Kidney (tissue), 14 donors: ENCODE measurements around the gene F12. TPM values are rescaled to one million over a fixed set of nuclear protein-coding genes. Genes with fewer than 3 reads are reported as not detected.

Experiments
- DNase-seq, 5 donors: peaks; one replicate each; pipeline ENCODE4 v3.0.0-alpha.2; 2013 to 2020
- FAIRE-seq: peaks from 2 replicates; lab custom pipeline; 2012; peaks lifted over from hg19 to GRCh38; lab: Jason Lieb, UNC
- H3K27ac ChIP-seq, 2 donors: one replicate each; pipeline ENCODE4 v1.7.0; 2013; ENCODE audit warnings: low read depth in 2 of 2, low read length in 2 of 2, inconsistent platforms in 1 of 2
- H3K27me3 ChIP-seq: one replicate; pipeline ENCODE4 v1.7.1; 2013; ENCODE audit warnings: low read length, inconsistent platforms; ENCODE audit not compliant: control insufficient read depth, insufficient read depth
- H3K36me3 ChIP-seq, 3 donors: one replicate each; pipeline versions ENCODE4 v1.7.0 to v1.7.1; 2013; ENCODE audit warnings: low read length in 3 of 3, control low read depth in 1 of 3, inconsistent platforms in 1 of 3; ENCODE audit not compliant: insufficient read depth in 3 of 3, control insufficient read depth in 2 of 3
- H3K4me1 ChIP-seq, 3 donors: one replicate each; pipeline versions ENCODE4 v1.7.0 to v1.7.1; 2013; ENCODE audit warnings: low read length in 3 of 3, inconsistent platforms in 1 of 3, low read depth in 1 of 3; ENCODE audit not compliant: control insufficient read depth in 2 of 3, insufficient read depth in 2 of 3
- H3K4me3 ChIP-seq, 3 donors: one replicate each; pipeline versions ENCODE4 v1.7.0 to v1.8.1; 2013; ENCODE audit warnings: low read length in 3 of 3, control low read depth in 1 of 3, inconsistent platforms in 1 of 3
- H3K9ac ChIP-seq, 3 donors: one replicate each; pipeline versions ENCODE4 v1.7.0 to v1.7.1; 2013; ENCODE audit warnings: low read length in 3 of 3, control low read depth in 1 of 3, inconsistent platforms in 1 of 3
- H3K9me3 ChIP-seq, 3 donors: one replicate each; pipeline versions ENCODE4 v1.7.0 to v1.7.1; 2013; ENCODE audit warnings: low read length in 3 of 3, control low read depth in 1 of 3, inconsistent platforms in 1 of 3; ENCODE audit not compliant: control insufficient read depth in 2 of 3, insufficient read depth in 1 of 3
- CTCF ChIP-seq: IDR thresholded peaks from 3 replicates; pipeline ENCODE4 v1.5.1; 2012; ENCODE audit warnings: mild to moderate bottlenecking, moderate library complexity, borderline replicate concordance; ENCODE audit not compliant: insufficient read depth; ENCODE audit errors: extremely low read depth
- intact Hi-C: fragments of 100-400 bp; cut with DNase I; formaldehyde crosslinking; loops from one replicate; pipeline ENCODE4 v1.11.1; 2022
- polyA plus RNA-seq: library from polyadenylated mRNA; stranded (reverse); fragments of 350-450 nt; fragmentation: Illumina TruSeq; extraction: RNeasy Lipid Tissue Mini Kit (QIAGEN cat#74804); gene quantifications from one replicate; pipeline ENCODE4 v1.2.3, GENCODE V29; 2014; ENCODE audit warnings: low read depth, low replicate concordance; ENCODE audit not compliant: insufficient read depth
- total RNA-seq: library from RNA; stranded (reverse); fragmentation: NEBNext Ultra II Directional; extraction: Animal tissue kit (Norgen Biotek cat#: 25700); gene quantifications from one replicate; pipeline ENCODE4 v1.2.1, GENCODE V29; 2021
- donor health status: control.
- donor health status: control.
- donor health status: control.
- donor health status: control.
- donor health status: control.
- donor health status: DM: yes; HTN: yes; CAD: no.
- donor health status: Normal renal cell carcinoma (clear cell type).

F12 gene
- total and polyA plus RNA-seq, 2 donors from 2014 or later, result 3.1 to 4.2 TPM

- Histone ChIP-seq H3K4me3 (peak overlapping the region; percentile 2 to 51 (median 20)), H3K9me3 (no peaks in the 10 kb centered on the region), H3K9ac (peak overlapping the region in 1 of 3 donors; percentile 61), H3K27me3 (peaks cover 19% of the 10 kb centered on the region), H3K36me3 (no peaks in the 10 kb centered on the region), H3K27ac (no peak overlapping the region), H3K4me1 (peaks cover 0 to 32% (median 0%) of the 10 kb centered on the region in 3 donors)
- peak; percentile 76 for TF ChIP-seq CTCF
- peak; percentile 72 to 95 (median 88) for DNase-seq
- FAIRE-seq, result no peak
- intact Hi-C loops, result no loop called here
These were observed 5.3 kb downstream of the F12 start for GRCh38 chr5:177403792-177404640.

- Histone ChIP-seq H3K27ac (no peak overlapping the region), H3K9ac (peak overlapping the region in 1 of 3 donors; percentile 12), H3K4me1 (peaks cover 0 to 32% (median 0%) of the 10 kb centered on the region in 3 donors), H3K27me3 (peaks cover 19% of the 10 kb centered on the region), H3K9me3 (no peaks in the 10 kb centered on the region), H3K4me3 (peak overlapping the region in 1 of 3 donors; percentile 51), H3K36me3 (no peaks in the 10 kb centered on the region)
- intact Hi-C loops, result no loop called here
- no peak for TF ChIP-seq CTCF
- peak in 2 of 5 donors; percentile 27 to 78 for DNase-seq
- no peak for FAIRE-seq
These were observed 6.1 kb downstream of the F12 start for GRCh38 chr5:177403102-177403791.

- intact Hi-C loops, result no loop called here
- H3K9me3 ChIP-seq, result no peaks in the 10 kb centered on the region
- H3K9ac ChIP-seq, result no peak overlapping the region
- peak; percentile 37 for TF ChIP-seq CTCF
- peaks cover 0 to 32% (median 0%) of the 10 kb centered on the region in 3 donors for H3K4me1 ChIP-seq
- H3K36me3 ChIP-seq, result no peaks in the 10 kb centered on the region
- peak; percentile 85 to 91 (median 88) for DNase-seq
- H3K4me3 ChIP-seq, result peak overlapping the region in 1 of 3 donors; percentile 2
- H3K27me3 ChIP-seq, result peaks cover 19% of the 10 kb centered on the region
- H3K27ac ChIP-seq, result no peak overlapping the region
- FAIRE-seq, result no peak
These were observed 6.9 kb downstream of the F12 start for GRCh38 chr5:177402271-177403043.
